ENCODE measurements around the gene APBA1. TPM values are rescaled to one million over a fixed set of nuclear protein-coding genes. Genes with fewer than 3 reads are reported as not detected.

The APBA1 gene
- total RNA-seq, 1 experiment from 2014 or later, result 1.8 TPM

- H3K56ac ChIP-seq (ENCODE audit: insufficient read length, low read depth, low read length), result no peak overlapping the region
- no peaks in the 10 kb centered on the region for H3K9me3 ChIP-seq (ENCODE audit: control insufficient read depth, low read depth, low read length)
- H2AK5ac ChIP-seq (ENCODE audit: insufficient read length, low read length), result no peak overlapping the region
- H3K23ac ChIP-seq (ENCODE audit: insufficient read length, low read depth, low read length), result no peak overlapping the region
- H3K4ac ChIP-seq (ENCODE audit: low read depth, low read length), result no peak overlapping the region
- H3K9ac ChIP-seq (ENCODE audit: extremely low read depth, insufficient read length, low read length), result no peak overlapping the region
- H4K8ac ChIP-seq (replicated peaks; ENCODE audit: insufficient read length, low read depth, low read length), result no peak overlapping the region
- H4K5ac ChIP-seq (ENCODE audit: insufficient read length, low read depth, low read length), result peak overlapping the region; percentile 92
- H2BK12ac ChIP-seq (ENCODE audit: insufficient read length, low read depth, low read length), result no peak overlapping the region
- H3K27ac Mint-ChIP-seq, result peak overlapping the region in 1 of 3 experiments; percentile 34; a peak in 1 of 7 replicates
- H3K4me2 ChIP-seq (ENCODE audit: insufficient read depth, insufficient read length, low read length), result no peak overlapping the region
- H3K27me3 Mint-ChIP-seq (ENCODE audit: low read depth), result no peaks in the 10 kb centered on the region; the same call in 1 of the 2 replicates
- H3T11ph ChIP-seq (ENCODE audit: low read length), result no peak overlapping the region
- H3K23me2 ChIP-seq (ENCODE audit: insufficient read length, low read depth, low read length, poor library complexity, severe bottlenecking), result no peaks in the 10 kb centered on the region
- no peaks in the 10 kb centered on the region for H3K79me2 ChIP-seq (ENCODE audit: insufficient read depth, low read length)
- H3K18ac ChIP-seq (ENCODE audit: insufficient read length, low read depth, low read length), result no peak overlapping the region
- H2BK20ac ChIP-seq (ENCODE audit: low read depth, low read length, poor library complexity, severe bottlenecking), result no peak overlapping the region
- peaks cover 0 to 2% (median 0%) of the 10 kb centered on the region in 3 experiments; a peak in 1 of 7 replicates for H3K36me3 Mint-ChIP-seq (ENCODE audit: insufficient read depth in 1 of 3, low read depth in 3 of 3)
- H3K9me3 Mint-ChIP-seq, result peaks cover 0 to 4% of the 10 kb centered on the region in 2 experiments; a peak in 3 of 5 replicates
- no peaks in the 10 kb centered on the region for H3K27me3 ChIP-seq (ENCODE audit: insufficient read depth, low read length)
- H3K79me1 ChIP-seq (ENCODE audit: insufficient read depth, low read depth, low read length, poor library complexity, severe bottlenecking), result no peaks in the 10 kb centered on the region
- H3K4me3 Mint-ChIP-seq, result no peak overlapping the region
- no peak overlapping the region for H4K91ac ChIP-seq (ENCODE audit: insufficient read length, low read depth, low read length)
- DNase-seq, result no peak
- H2BK120ac ChIP-seq (ENCODE audit: low read depth, low read length, poor library complexity, severe bottlenecking), result no peak overlapping the region
- no peaks in the 10 kb centered on the region for H3K4me1 ChIP-seq (ENCODE audit: insufficient read depth, low read length)
- peaks cover 4 to 7% of the 10 kb centered on the region in 2 experiments for H3K4me1 Mint-ChIP-seq
- H2AFZ ChIP-seq (ENCODE audit: low read length), result no peak overlapping the region
- no peak overlapping the region for H2BK15ac ChIP-seq (ENCODE audit: low read depth, low read length)
- H3K27ac ChIP-seq (ENCODE audit: insufficient read length, low read depth, low read length), result no peak overlapping the region
- TF ChIP-seq CTCF (conservative IDR thresholded peaks at IDR 0.05), result no peak
- peak overlapping the region; percentile 75; the same call in 1 of the 2 replicates for H3K14ac ChIP-seq (ENCODE audit: insufficient read depth, low read length)
- no peak overlapping the region for H2BK5ac ChIP-seq (ENCODE audit: insufficient read length, low read length)
- WGBS (ENCODE audit: extremely low coverage, insufficient read length, low lambda C conversion rate), result no CpG with 5 or more reads among the region's 3 CpGs
- H4K20me1 ChIP-seq (ENCODE audit: control insufficient read depth, insufficient read depth, insufficient read length), result no peaks in the 10 kb centered on the region
Measured at GRCh38 chr9:69486498-69486897, 185.7 kb downstream of the APBA1 start.

Measured in H9 (cell line).